ENCODE data around the gene C20orf204.

The C20orf204 gene

DNA sequence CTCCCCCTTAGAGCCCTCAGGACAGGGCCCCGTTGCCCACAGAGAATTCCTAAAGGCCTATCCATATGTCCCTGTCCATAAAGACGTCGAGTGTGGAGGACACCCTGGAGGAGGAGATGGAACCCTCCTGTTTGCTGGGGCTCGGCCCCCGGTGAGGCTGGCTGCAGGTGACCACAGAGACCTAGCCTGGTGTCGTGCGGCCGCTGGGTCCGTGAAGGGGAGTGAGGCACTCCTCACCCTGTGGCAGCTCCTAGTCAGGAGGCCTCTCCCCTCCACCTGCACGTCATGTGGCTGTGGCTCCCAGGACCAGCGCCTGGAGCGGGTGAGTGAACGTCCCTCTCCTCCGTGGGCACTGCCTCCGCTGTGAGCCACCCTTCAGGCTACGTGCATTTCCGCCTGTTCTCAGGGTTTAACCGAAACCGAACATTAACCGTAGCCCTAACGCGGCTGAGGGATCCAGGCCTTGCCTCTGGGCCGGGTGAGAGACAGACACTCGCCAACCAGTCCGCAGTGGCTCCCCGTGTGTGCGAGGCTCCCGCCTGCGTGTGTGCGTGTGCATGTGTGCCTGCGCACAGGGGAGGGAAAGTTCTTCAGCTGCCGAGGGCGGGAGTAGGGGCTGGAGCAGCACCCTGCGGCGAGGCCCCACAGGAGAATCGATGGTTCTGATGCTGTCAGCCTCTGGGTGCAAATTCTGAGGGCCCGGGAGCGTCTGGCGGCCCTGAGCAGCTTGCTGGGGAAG, 21.1 kb downstream of the C20orf204 start:
- DNase-seq: no peak

DNA sequence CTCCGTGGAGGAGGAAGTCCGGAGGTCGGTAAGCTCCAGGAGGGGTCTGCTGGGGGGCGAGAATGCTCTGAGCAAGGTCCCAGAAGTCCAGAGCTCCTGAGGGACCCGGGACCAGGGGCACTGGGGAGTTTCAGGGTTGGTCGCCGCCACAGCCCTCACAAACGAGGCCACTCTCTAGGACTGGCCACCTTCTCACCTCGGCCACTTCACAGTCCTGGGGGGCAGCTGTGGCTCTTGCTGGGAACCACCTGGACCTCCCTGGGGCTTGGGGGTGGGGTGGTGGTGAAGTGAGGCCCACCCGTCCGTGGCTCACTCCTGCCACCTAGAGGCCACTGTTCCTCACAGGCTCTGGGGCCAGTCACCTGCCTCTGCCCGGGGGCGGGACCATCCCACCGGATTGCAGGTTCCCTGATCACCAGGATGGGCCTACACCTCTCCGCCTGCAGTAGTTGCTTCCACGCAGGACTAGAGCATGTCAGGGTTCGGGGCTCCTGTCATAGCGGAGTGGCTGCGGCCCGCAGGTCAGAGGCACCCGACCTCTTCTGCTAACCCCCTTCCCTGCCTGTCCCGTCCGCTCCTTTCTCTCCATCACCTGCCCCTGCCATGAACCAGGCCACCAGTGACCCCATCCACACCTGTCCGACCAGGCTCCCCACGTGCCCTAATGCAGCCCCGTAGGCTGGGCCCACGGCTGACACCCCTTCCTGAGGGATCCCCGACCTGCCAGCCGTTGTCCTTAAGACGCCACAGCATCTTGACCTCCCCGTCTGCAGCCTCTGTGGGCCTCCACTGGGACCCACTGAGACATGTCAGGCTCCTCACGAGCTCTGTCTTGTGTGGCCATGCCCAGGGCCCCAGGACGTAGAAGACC, 21.9 kb downstream of the C20orf204 start:
- DNase-seq: peak; percentile 34 to 38

DNA sequence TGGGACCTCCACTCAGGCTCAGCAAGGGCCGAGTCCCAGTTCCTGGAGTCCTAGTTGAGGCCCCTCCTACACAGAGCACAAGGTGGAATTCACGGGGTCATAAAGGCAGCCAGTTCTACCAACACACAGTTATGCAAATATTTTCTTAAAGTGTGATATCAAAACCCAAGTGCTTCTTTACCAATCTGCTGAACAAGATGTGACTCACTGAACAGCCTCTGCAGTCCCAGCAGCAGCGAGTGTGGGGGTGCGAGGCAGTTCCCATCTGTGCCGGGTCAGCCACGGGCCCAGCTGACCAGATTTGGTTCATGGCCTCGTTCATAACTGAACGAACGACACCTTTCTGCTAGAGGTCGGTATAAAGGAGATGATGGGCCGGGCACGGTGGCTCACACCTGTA, 22.6 kb downstream of the C20orf204 start:
- no peak for DNase-seq

DNA sequence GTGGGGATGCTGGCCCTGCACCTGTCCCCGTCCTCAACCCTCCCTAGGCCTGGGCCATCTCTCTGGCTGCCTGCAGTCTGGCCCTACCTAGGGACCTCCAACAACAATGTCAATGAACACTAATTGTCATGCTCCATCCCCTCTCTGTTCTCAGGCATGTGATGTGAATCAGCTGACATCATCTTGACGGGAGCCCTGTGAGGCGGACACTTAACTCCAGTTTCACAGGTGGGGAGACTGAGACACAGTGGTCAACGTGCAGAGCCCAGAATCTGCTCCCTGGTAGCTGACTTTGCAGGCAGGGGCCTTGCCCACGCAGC, 26.3 kb downstream of the C20orf204 start:
- DNase-seq: no peak

DNA sequence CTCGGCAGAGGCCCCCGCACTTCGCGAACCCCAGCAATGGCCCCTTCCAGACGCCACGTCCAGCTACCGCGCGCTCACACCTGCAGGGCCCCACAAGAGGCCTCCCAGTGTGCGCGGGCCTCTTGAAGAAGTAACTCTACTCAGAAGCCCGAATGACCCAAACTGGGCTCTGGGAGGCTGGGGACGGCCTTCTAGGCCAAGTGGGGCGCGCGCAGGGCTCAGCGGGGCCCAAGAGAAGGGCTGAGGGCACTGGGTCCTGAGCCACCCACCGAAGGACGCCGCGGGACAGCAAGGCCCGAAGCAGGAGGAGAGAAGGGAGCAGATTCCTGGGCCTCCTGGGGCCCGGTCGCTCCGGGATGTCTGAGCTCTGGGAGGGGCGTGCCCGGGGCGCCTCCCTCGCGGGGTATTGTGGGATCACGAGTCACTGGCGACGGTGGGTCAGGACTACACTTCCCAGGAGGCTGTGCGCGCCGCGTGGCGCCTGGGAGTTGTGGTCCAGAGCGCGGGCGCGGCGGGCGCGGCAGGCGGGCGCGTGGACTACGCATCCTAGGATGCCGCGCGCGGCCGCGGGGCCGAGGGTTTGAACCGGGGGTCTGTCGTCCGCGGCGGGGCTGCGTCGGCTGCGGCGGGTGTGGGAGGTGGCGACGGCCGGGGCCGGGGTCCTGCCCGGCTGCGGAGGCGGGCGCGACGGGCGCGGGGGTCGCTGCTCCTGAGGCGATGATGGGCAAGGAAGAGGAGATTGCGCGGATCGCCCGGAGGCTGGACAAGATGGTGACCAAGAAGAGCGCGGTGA, 26.8 kb downstream of the C20orf204 start, which contains the start of gene TCEA2:
Gene TCEA2, plus strand, starts transcription at position 603 of the 793 bp plus-strand sequence. Its CDS starts 115 bp downstream, at position 718.
- DNase-seq: peak; percentile 75 to 83

DNA sequence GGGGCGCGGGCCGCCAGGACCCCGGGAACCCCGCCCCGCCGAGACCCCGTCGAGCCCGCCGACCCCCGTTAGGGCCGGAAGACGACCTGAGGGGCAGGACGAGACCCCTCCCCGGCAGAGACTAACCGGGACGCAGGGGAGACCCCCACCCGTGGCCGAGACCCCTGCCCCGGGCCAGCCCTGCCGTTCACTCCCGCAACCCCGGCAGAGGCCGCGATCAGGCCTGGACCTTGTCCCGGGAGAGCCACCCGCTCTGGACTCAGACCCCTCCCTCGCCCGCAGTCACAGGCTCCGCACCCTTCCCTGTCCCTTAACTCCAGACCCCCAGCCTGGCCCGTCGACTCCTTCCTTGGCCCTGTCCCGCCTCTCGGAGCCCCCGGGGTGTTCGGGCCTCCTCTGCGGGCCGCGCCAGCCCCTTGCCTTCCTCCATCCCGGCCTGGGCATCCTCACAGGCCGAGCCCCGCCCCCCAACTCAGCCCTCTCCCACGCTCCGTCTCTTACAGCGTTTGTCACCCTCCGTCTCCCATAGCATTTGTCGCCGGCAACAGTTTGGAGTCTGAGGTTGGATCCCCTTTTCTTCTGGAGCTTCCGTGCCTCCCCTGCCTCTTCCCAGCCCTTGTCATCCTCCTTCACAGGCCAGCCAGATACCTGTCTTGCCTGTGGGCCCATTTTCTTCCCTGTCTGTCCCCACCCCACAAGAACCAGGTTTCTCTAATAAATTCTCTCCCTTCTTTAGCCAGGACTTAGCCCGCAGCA, 27.6 kb downstream of the C20orf204 start:
- DNase-seq: no peak

DNA sequence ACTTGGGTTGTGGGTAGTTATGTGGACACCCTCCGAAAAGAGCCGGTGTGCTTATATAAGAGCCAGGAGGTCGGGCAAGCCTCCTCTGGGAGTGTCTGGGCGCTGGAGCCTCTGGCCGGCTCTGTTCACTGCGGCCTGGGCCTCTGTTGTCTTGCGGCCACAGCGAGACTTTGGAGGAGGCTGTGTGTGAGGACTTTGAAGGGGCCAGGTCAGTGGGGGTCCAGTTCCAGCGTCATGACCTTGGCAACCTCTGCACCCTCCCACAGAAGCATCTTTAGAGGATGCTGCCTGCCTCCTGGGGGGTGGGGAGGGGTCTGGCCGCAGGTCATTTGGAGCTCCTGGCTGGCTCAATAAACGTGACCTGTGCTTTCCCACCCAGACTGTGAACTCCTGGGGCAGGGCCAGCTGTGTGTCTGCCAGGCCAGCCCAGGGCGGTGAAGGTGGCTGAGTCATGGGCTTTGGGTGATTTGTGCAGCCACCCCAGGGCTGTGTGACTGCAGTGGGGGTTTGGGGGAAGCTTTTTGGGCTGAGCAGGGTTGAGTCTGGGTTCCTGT, 28.2 kb downstream of the C20orf204 start:
- DNase-seq: no peak

DNA sequence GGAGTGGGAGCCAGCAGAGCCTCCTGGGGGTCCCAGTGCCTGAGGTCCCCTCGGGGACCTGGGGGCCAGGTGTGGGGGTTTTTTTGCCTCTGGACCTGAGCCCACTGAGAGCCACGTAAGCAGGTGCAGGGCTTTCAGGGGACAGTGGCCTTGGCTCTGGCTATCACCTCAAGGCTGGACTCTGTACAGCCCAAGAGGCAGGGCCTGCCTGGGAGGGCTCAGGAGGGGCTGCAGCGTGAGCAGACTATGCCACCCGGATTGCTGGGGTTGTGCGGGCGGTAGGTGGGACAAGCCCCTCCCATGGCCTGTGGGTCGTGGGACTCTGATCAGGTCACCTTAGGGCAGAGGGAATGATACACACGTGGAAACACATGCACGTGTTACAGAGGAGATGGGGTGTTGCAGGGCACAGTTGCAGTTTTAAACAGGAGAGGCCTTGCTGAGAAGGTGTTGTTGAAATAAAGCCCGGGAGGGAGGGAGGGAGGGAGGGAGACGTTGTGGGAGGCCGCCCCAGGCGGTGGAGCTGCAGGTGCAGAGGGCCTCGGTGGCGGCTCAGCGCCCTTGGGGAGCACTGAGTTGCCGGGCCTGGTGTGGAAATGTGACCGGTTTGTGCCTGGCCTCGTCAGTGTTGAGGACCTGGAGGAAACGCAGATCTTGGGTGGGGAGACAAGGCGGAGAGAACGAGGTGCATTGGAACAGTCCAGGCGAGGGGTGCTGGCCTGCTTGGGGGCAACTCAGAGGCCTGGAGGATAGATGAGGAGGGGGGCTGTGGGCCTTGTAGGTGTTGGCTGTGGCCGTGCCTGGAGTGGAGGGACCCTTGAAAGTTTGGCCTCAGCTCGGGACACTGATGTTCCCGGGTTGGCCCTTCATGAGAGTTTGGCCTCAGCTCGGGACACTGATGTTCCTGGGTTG, 29.3 kb downstream of the C20orf204 start:
- DNase-seq: no peak

DNA sequence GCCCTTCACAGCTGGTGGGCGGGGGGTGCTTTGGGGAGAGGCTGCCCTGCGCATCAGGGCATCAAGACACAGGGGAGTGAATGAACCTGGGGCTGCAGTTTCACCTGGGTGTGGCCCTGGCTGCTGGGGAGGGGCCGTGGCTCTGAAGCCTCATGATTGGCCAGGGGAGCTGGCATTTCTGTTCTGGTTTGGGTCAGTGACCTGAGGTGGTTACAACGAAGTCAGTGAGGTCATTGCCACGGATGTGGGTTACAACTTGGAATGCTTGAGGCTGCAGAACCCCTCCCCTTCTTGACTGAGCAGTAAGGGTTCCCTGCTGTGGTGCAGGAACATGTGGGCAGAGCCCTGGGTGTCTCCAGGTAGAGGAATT, 30.0 kb downstream of the C20orf204 start:
- no peak for DNase-seq

DNA sequence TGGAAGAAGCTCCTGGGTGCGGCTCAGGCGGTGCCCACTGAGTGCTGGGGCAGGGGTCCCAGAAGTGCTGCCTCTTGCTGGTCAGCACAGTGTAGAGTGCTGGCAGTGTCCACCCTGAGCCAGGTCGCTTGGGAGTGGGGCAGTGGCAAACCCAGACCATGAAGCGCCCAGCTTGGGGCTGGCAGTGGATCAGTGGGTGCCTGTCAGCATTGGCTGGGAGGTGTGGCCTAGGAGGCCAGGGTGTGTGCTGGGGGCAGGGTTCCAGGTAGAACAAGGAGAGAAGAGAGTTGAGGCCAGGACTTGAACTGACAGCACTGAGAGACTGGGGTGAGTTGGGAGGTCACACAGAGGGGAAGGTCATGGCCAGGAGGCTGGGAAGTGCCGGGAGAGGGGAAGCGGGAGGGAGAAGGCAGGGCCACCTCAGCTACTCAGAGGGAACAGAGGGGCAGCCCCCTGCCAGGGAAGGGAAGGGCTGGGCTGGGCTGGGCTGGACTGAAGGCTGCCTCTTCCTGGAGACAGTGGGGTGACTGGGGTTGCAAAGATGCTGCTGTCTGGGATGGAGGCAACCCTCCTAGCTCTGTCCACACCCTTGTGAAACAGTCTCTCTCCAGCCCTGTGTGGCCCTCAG, 31.1 kb downstream of the C20orf204 start:
- no peak for DNase-seq

DNA sequence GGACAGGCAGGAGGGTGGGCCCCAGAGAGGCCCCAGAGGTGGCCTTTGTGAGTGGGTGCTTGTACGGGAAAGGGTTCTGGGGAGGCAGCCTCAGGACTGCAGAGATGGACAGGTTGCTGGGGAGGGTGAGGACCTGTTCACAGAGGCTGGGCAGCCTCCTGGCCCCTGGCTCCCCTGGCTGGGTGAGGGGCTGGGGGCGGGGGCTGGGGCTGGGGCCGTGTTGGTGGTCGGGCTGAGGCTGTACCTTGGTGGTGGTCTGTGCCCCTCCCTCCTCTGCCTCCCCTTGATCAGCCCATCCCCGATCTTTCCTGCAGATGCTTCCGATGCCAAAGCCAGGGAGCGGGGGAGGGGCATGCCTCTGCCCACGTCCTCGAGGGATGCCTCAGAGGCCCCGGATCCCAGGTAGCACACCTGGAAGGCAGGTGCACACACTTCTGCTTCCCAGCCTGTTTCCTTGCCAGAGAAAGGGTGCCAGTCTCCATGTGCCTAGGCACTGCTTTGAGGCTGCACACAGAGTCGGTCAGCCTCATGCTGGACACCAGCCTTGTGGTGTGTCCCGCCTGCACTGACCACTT, 31.8 kb downstream of the C20orf204 start:
- DNase-seq: no peak

DNA sequence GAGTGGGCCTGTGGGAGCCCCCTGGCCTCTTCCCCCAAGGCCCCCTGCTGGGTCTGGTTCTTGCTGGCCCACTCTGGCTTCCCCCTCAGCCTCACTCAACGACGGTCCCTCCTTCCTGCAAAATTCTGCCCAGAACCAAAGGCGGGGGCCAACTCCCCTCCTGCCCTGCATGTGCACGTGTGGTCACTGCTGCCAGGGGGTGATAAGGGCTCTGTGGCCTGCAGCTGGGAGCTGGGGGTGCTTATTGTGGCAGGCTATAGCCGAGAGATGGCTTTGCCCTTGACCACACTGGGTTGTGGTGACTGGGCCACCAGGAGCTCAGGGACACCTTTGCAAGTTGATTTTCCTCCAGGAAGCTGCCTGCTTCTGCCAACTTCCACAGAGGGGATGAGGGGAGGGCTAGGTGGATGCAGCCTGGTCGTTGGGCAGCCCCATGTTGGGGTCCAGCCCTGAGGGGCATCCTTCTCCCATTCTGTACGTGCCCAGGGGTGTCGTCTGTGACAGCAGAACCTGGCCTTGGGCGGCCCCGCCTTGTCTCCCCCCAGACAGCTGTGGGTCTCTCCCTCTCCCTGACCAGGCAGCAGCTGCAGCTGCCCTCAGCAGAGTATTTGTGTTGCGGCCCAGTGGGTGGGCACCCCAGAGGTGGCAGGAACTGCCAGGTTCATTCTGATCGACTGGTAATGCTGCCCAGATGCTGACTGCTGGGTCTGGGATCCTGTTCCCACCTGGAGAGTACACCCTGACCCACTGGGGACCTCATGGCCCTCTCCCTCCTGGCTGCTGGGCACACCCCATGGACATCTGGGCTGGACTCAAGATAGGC, 32.6 kb downstream of the C20orf204 start:
- DNase-seq: no peak

DNA sequence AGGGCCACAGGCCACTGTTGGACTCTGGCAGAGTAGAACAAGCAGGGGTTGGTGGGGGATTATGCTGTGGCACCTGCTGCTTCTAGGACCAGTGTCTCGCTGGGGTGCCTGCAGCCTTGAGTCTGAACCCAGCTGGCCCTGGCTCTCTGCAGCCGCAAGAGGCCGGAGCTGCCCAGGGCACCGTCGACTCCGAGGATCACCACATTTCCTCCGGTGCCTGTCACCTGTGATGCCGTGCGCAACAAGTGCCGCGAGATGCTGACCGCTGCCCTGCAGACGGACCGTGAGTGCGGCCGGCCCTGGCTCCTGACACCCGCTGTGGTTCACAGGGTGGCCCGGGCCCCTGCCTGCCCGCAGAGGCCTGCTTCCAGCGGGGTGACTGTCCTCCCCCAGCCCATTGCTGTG, 33.2 kb downstream of the C20orf204 start:
- DNase-seq: no peak

DNA sequence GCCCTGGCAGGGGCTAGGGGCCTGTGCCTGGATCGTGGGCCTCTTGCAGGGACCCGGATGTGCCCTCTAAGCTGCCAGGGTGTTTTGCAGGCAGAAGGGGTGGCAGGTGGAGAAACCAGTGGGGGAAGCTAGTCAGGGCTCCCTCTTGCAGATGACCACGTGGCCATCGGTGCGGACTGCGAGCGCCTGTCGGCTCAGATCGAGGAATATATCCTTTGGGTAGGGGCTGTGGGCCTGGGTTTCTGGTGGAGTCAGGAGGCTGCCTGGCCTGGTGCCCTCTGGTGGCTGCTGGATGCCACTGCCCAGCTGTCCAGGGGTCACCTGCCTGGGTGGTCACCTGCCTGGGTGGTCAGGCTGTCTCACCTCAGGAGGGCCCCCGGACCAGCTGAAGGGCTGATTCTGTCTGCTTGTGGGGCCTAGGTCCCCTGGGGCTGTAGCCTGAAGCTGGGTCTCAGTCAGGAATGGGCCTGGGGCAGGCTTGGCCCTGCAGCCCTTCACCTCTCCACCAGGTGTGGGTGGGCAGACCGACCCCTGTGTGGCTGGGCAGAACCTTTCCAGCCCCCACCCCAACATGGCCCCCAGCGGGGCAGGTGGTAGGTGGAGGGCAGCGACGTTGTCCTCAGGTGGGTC, 33.7 kb downstream of the C20orf204 start:
- DNase-seq: no peak

DNA sequence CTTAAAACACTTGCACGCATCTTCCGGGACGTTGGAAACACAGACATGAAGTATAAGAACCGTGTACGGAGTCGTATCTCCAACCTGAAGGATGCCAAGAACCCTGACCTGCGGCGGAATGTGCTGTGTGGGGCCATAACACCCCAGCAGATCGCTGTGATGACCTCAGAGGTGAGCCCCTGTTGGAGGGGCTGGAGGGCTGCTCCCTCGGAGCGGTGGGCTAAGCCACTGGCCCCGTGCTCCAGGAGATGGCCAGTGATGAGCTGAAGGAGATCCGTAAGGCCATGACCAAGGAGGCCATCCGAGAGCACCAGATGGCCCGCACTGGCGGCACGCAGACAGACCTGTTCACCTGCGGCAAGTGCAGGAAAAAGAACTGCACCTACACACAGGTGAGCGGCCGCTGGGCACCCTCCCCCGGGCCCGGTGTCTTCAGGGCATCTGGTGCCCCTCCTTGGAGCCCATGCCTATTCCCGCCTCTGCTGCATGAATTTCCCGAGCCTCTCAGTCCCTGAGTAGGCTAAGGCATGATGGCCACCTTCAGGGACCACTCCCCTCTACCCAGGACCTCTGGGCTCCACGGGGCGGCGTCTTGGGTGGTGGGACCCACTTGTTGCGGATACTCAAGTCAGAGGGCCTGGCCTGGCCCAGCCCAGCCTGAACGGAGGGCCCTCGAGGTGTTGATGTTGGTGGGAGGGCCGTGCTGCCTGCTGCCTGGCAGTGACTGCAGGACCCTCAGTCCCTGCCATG, 34.4 kb downstream of the C20orf204 start:
- no peak for DNase-seq

DNA sequence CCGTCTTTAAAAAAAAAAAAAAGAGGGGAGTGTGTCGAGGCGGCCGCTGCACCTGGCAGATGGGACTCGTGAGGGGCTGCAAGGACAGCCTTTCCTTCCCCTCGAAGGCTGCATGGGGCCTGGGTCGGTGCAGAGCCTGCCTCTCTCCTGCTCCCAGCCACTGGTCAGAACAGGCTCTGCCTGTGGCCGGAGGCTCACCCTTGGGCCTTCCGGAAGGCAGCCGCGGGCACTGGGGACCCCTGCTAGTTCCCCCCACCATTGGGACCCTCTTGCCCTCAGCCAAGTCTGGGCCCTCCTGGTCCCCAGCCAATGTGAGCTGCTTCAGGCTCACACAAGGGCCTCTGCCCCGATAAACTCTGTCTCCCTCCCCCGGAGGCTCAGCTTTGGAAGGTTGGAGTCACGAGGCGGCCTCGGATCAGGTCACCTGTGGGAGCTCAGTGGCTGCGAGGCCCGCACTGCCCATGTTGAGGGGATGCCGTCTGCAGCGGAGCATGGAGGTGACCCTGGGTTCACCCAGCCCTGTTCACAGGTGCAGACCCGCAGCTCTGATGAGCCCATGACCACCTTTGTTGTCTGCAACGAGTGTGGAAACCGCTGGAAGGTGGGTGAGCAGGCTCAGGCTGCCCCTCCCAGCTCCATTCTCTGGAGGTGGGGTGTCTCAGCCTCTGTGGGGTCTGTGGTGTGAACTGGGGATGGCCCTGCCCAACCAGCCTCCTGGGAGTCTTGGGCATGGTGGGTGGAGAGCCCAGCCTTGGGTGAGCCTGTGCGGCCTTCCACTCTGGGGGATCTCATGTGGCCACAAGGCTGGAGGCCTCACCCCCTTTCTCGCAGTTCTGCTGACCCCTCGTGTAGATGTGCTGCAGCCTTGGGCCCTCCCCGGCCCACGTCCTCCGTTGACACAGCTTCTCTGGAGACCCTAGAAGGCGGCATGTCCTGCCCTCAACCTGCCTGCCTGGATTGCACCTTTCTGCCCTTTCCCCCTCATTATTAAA, 35.7 kb downstream of the C20orf204 start:
- no peak for DNase-seq

DNA sequence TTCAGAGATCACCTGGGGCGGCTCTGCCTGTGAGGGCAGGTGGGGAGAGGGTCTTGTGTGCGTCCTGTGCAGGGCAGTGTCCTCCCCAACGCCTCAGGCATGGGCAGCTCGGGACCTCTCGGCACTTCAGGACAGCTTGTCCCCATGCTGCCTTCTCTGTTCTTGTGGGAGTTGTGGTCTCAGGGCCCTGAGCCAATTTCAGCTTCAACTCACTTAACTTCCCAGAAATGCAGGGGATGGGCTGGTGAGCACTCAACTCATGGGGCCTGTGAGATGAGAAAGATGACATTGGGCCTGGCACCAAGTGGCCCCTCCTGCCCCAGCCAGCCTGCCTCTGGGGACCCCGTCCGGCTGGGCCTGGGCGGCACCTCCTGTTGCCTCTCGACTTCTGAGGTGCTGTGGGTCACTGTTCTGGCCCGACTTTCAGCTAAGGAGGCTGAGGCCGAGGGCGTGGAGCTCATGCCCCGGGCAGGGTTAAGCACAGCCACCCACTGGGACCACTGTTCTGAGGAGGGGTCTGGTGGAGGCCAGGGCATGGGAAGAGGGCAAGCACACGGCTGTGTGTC, 36.6 kb downstream of the C20orf204 start:
- no peak for DNase-seq

Measured in bone marrow (tissue), 2 donors.